A549 (cell line): ENCODE measurements around the gene FHIT. TPM values are rescaled to one million over a fixed set of nuclear protein-coding genes. Genes with fewer than 3 reads are reported as not detected.

ENCODE experiments used
- ATAC-seq, 2 experiments: fragments of 200-7000 bp in 1 of 2; fragments of >200 bp in 1 of 2; cut with Nextera tagmentation in 1 of 2; cut with Tn5 transposase in 1 of 2; 3 replicates each; pipeline versions ENCODE4 v1.8.0 to v1.9.1; 2018 to 2020; ENCODE audit warnings: mild to moderate bottlenecking in 1 of 2, moderate library complexity in 1 of 2
- CTCF ChIA-PET: fragments of 300-600 bp; sonication (Branson Sonifier 250); formaldehyde crosslinking; extraction: SDS; loops from one replicate; lab custom pipeline; 2021; ENCODE audit warnings: antibody characterized with exemption, inconsistent platforms; lab: Yijun Ruan, JAX
- POLR2A ChIA-PET: fragments of 350-600 bp; formaldehyde crosslinking; extraction: SDS; loops from one replicate; lab custom pipeline; 2021; ENCODE audit warnings: antibody characterized with exemption, inconsistent platforms; lab: Yijun Ruan, JAX
- DNase-seq, 2 experiments: peaks; one replicate each; pipeline versions ENCODE4 v3.0.0 to v3.0.0-alpha.2; 2011 to 2016; ENCODE audit warnings: low read depth in 1 of 2, low spot score in 1 of 2
- FAIRE-seq: peaks from 2 replicates; lab custom pipeline; 2011; peaks lifted over from hg19 to GRCh38; lab: Jason Lieb, UNC
- H3K27ac ChIP-seq, 2 experiments: fragments of >200 bp; sonication (Bioruptor Twin); formaldehyde crosslinking; 3 replicates each; pipeline ENCODE4 v1.5.1; 2016 to 2017
- H3K4me1 ChIP-seq: fragments of >200 bp; sonication (Bioruptor Twin); formaldehyde crosslinking; 3 replicates; pipeline ENCODE4 v1.6.1; 2016
- H3K4me2 ChIP-seq: fragments of >200 bp; sonication (Bioruptor Twin); formaldehyde crosslinking; 3 replicates; pipeline ENCODE4 v1.6.1; 2016
- H3K4me3 ChIP-seq: fragments of >200 bp; sonication (Bioruptor Twin); formaldehyde crosslinking; 3 replicates; pipeline ENCODE4 v1.5.1; 2016
- H3K9me3 ChIP-seq: fragments of >200 bp; sonication (Bioruptor Twin); formaldehyde crosslinking; 3 replicates; pipeline ENCODE4 v1.6.1; 2016
- CBX2 ChIP-seq: fragments of 200-600 bp; sonication (generic); IDR thresholded peaks from 2 replicates; pipeline ENCODE4 v1.6.1; 2016; ENCODE audit warnings: low read depth, mild to moderate bottlenecking, borderline replicate concordance
- CBX8 ChIP-seq: fragments of 200-600 bp; sonication (generic); IDR thresholded peaks from 2 replicates; pipeline ENCODE4 v1.6.1; 2016
- CHD4 ChIP-seq: fragments of 200-600 bp; sonication (generic); IDR thresholded peaks from 2 replicates; pipeline ENCODE4 v1.6.1; 2016; ENCODE audit warnings: antibody characterized with exemption, mild to moderate bottlenecking, borderline replicate concordance
- EHF ChIP-seq: fragments of 250-450 bp; sonication (Bioruptor Pico); IDR thresholded peaks from 2 replicates; pipeline ENCODE4 v1.5.0; 2020; ENCODE audit warnings: mild to moderate bottlenecking
- ESRRA ChIP-seq: fragments of 150-350 bp; IDR thresholded peaks from 2 replicates; pipeline ENCODE4 v1.6.1; 2014; ENCODE audit warnings: mild to moderate bottlenecking, low read length, borderline replicate concordance
- FOXS1 ChIP-seq: fragments of 250-450 bp; sonication (Bioruptor Pico); IDR thresholded peaks from 2 replicates; pipeline ENCODE4 v1.5.0; 2020; ENCODE audit warnings: mild to moderate bottlenecking, moderate library complexity
- KDM5A ChIP-seq: fragments of 200-600 bp; sonication (generic); IDR thresholded peaks from 2 replicates; pipeline ENCODE4 v1.6.1; 2016; ENCODE audit warnings: antibody characterized with exemption, mild to moderate bottlenecking
- NPAS2 ChIP-seq: fragments of 250-450 bp; sonication (Bioruptor Pico); IDR thresholded peaks from 2 replicates; pipeline ENCODE4 v1.8.0; 2022; ENCODE audit warnings: mild to moderate bottlenecking, moderate library complexity, borderline replicate concordance
- NR3C1 ChIP-seq: fragments of >200 bp; sonication (Bioruptor Twin); formaldehyde crosslinking; IDR thresholded peaks from 3 replicates; pipeline ENCODE4 v1.6.1; 2017
- POLR2A ChIP-seq: IDR thresholded peaks from 2 replicates; pipeline ENCODE4 v1.6.1; 2012; ENCODE audit warnings: mild to moderate bottlenecking, low read length
- RAD21 ChIP-seq, 2 experiments: fragments of >200 bp in 1 of 2; sonication (Bioruptor Twin) in 1 of 2; formaldehyde crosslinking in 1 of 2; IDR thresholded peaks in 1 of 2; conservative IDR thresholded peaks in 1 of 2; 2 replicates in 1 of 2; 3 replicates in 1 of 2; pipeline ENCODE4 v1.6.1; 2012 to 2018; ENCODE audit warnings: inconsistent platforms in 1 of 2
- RARB ChIP-seq: fragments of 250-450 bp; sonication (Bioruptor Pico); IDR thresholded peaks from 2 replicates; pipeline ENCODE4 v1.8.0; 2021; ENCODE audit warnings: mild to moderate bottlenecking, moderate library complexity
- RFX5 ChIP-seq: fragments of 450-650 bp; IDR thresholded peaks from 2 replicates; pipeline ENCODE4 v1.7.1; 2014; ENCODE audit warnings: antibody characterized with exemption, mild to moderate bottlenecking, moderate library complexity
- SREBF2 ChIP-seq: fragments of 450-650 bp; IDR thresholded peaks from 2 replicates; pipeline ENCODE4 v1.6.1; 2014; ENCODE audit warnings: mild to moderate bottlenecking, moderate library complexity
- ZSCAN20 ChIP-seq: fragments of 250-450 bp; sonication (Bioruptor Pico); IDR thresholded peaks from 2 replicates; pipeline ENCODE4 v1.8.0; 2022; ENCODE audit warnings: mild to moderate bottlenecking, moderate library complexity
- WGBS: methylation state at CpG from one replicate; pipeline ENCODE4 v1.1.6; 2017; ENCODE audit errors: missing lambda C conversion rate; 5-methylcytosine and 5-hydroxymethylcytosine counted together
- polyA plus RNA-seq, 4 experiments: library from polyadenylated mRNA; depleted of rRNA in 3 of 4; stranded (reverse); fragments of >200 nt; fragmentation: RNase III in 1 of 4; extraction: RNeasy Plus Mini Kit Qiagen cat#74134 plus additional on column Dnase treatment in 1 of 4; gene quantifications; 2 replicates in 3 of 4; 3 replicates in 1 of 4; pipeline ENCODE4 v1.2.3, GENCODE V29; 2011 to 2017
- TF ChIP-seq, protein P1 (sequence below): fragments of 450-650 bp; IDR thresholded peaks from 2 replicates; pipeline ENCODE4 v1.6.1; 2014; ENCODE audit warnings: antibody characterized with exemption
- TF ChIP-seq, protein P2 (sequence below): IDR thresholded peaks from 2 replicates; pipeline ENCODE4 v1.6.1; 2012
- TF ChIP-seq, protein P3 (sequence below): fragments of 250-450 bp; sonication (Bioruptor Pico); IDR thresholded peaks from 2 replicates; pipeline ENCODE4 v1.5.0; 2020; ENCODE audit warnings: low read depth, mild to moderate bottlenecking, moderate library complexity
- TF ChIP-seq, protein P4 (sequence below): fragments of 250-450 bp; sonication (Bioruptor Pico); IDR thresholded peaks from 2 replicates; pipeline ENCODE4 v1.5.0; 2021; ENCODE audit warnings: mild to moderate bottlenecking, moderate library complexity, borderline replicate concordance
- TF ChIP-seq, protein P5 (sequence below): IDR thresholded peaks from 2 replicates; pipeline ENCODE4 v1.6.1; 2012
- TF ChIP-seq, protein P6 (sequence below): fragments of 150-350 bp; IDR thresholded peaks from 2 replicates; pipeline ENCODE4 v1.6.1; 2014; ENCODE audit warnings: low read depth, mild to moderate bottlenecking, low read length

FHIT gene
- polyA plus RNA-seq, 2 of the 4 experiments (the other 2 are of a cell fraction), result 0.76 to 0.92 TPM

DNA sequence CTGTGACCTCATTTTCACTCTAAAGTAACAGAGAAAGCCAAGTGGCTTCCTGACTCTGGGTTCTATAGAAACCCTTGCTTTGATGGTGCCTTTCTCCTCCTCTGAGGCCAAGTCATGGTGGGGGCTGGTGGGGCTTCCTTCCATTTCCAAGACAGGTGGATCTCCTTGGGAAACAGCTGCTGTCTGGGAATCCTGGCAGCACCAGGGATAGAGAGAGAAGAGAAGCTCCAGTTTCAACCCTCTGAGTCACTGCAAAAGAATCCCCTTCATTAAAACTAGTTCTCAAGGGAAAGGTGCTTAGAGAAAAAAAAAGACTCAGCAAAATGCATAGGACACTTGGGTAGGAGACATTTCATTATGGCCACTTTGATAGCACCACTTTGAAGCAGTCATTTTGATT lies 614.4 kb downstream of the FHIT start:
- no peak overlapping the region for H3K4me3 ChIP-seq
- FAIRE-seq, result no peak
- TF ChIP-seq POLR2A, result no peak
- no peak for TF ChIP-seq EHF (CRISPR knock-in tag)
- TF ChIP-seq, protein P1, sequence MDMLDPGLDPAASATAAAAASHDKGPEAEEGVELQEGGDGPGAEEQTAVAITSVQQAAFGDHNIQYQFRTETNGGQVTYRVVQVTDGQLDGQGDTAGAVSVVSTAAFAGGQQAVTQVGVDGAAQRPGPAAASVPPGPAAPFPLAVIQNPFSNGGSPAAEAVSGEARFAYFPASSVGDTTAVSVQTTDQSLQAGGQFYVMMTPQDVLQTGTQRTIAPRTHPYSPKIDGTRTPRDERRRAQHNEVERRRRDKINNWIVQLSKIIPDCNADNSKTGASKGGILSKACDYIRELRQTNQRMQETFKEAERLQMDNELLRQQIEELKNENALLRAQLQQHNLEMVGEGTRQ, result no peak
- TF ChIP-seq NR3C1, result no peak
- TF ChIP-seq, protein P2, sequence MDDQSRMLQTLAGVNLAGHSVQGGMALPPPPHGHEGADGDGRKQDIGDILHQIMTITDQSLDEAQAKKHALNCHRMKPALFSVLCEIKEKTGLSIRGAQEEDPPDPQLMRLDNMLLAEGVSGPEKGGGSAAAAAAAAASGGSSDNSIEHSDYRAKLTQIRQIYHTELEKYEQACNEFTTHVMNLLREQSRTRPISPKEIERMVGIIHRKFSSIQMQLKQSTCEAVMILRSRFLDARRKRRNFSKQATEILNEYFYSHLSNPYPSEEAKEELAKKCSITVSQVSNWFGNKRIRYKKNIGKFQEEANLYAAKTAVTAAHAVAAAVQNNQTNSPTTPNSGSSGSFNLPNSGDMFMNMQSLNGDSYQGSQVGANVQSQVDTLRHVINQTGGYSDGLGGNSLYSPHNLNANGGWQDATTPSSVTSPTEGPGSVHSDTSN, result no peak
- no peak for TF ChIP-seq ESRRA
- no peak for TF ChIP-seq CBX8
- no peak for TF ChIP-seq FOXS1 (CRISPR knock-in tag)
- no peak for TF ChIP-seq CBX2
- TF ChIP-seq, protein P3, sequence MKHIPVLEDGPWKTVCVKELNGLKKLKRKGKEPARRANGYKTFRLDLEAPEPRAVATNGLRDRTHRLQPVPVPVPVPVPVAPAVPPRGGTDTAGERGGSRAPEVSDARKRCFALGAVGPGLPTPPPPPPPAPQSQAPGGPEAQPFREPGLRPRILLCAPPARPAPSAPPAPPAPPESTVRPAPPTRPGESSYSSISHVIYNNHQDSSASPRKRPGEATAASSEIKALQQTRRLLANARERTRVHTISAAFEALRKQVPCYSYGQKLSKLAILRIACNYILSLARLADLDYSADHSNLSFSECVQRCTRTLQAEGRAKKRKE, result no peak
- TF ChIP-seq SREBF2, result no peak
- no peak for TF ChIP-seq RARB
- TF ChIP-seq KDM5A, result no peak
- TF ChIP-seq, protein P4, sequence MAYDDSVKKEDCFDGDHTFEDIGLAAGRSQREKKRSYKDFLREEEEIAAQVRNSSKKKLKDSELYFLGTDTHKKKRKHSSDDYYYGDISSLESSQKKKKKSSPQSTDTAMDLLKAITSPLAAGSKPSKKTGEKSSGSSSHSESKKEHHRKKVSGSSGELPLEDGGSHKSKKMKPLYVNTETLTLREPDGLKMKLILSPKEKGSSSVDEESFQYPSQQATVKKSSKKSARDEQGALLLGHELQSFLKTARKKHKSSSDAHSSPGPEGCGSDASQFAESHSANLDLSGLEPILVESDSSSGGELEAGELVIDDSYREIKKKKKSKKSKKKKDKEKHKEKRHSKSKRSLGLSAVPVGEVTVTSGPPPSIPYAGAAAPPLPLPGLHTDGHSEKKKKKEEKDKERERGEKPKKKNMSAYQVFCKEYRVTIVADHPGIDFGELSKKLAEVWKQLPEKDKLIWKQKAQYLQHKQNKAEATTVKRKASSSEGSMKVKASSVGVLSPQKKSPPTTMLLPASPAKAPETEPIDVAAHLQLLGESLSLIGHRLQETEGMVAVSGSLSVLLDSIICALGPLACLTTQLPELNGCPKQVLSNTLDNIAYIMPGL (CRISPR knock-in tag), result no peak
- TF ChIP-seq ZSCAN20 (CRISPR knock-in tag), result no peak
- TF ChIP-seq RFX5, result no peak
- TF ChIP-seq, all 56 proteins: peak for 0
- DNase-seq, result no peak
- POLR2A ChIA-PET, result no interaction called here
- Histone ChIP-seq H3K27ac (no peak overlapping the region), H3K4me1 (no peaks in the 10 kb centered on the region), H3K9me3 (no peaks in the 10 kb centered on the region), H3K4me2 (no peak overlapping the region)
- ATAC-seq, result no peak
- CTCF ChIA-PET, result no interaction called here

DNA sequence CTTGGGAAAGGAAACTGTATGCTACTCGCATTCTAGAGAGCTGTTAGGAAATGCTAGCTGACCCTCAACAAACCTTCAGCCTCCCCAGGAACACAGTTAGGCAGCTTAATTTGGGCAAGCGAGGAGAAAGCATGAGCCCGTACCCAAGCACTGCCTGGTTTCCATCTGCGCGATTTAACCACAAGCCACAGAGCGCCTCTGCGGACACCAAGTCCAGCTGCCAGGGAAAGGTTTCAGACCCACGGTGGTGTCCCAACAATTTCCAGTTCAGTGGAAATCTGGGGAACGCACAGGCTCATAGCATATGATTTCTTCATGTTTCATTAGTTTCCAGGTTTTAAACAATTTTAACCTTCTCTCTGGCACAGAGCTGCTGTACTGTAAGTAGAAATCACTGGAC lies 617.6 kb downstream of the FHIT start:
- FAIRE-seq, result no peak
- Histone ChIP-seq H3K9me3 (no peaks in the 10 kb centered on the region), H3K27ac (no peak overlapping the region), H3K4me2 (no peak overlapping the region), H3K4me3 (no peak overlapping the region), H3K4me1 (no peaks in the 10 kb centered on the region)
- TF ChIP-seq, protein P5, sequence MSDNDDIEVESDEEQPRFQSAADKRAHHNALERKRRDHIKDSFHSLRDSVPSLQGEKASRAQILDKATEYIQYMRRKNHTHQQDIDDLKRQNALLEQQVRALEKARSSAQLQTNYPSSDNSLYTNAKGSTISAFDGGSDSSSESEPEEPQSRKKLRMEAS, result no peak
- TF ChIP-seq CHD4, result no peak
- TF ChIP-seq, protein P4 (CRISPR knock-in tag), result no peak
- TF ChIP-seq, protein P2, result no peak
- no peak for TF ChIP-seq KDM5A
- TF ChIP-seq NPAS2, result no peak
- TF ChIP-seq RAD21 (conservative IDR thresholded peaks at IDR 0.05 in 1 of 2, IDR thresholded peaks at IDR 0.05 in 1 of 2), result no peak
- TF ChIP-seq, protein P6, sequence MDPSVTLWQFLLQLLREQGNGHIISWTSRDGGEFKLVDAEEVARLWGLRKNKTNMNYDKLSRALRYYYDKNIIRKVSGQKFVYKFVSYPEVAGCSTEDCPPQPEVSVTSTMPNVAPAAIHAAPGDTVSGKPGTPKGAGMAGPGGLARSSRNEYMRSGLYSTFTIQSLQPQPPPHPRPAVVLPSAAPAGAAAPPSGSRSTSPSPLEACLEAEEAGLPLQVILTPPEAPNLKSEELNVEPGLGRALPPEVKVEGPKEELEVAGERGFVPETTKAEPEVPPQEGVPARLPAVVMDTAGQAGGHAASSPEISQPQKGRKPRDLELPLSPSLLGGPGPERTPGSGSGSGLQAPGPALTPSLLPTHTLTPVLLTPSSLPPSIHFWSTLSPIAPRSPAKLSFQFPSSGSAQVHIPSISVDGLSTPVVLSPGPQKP, result no peak
- DNase-seq, result no peak
- no peak for ATAC-seq
- WGBS, result 55% methylated on average over 7 of the region's 9 CpGs
- ChIA-PET POLR2A (no interaction called here), CTCF (no interaction called here)
